ENCODE measurements around the gene NRIP3. TPM values are rescaled to one million over a fixed set of nuclear protein-coding genes. Genes with fewer than 3 reads are reported as not detected.

The NRIP3 gene
- total and polyA plus RNA-seq, 4 donors: under 0.01 to 1.0 (median 0.07) TPM; not detected in 1

- H3K27ac ChIP-seq (ENCODE audit: low read depth in 1 of 2, low read length in 2 of 2): no peak within 1 kb of the TSS
- no peaks in the 10 kb centered on the region for H3K9me3 ChIP-seq (ENCODE audit: control insufficient read depth in 4 of 4, low read length in 3 of 4)
- TF ChIP-seq NR2F2 (IDR thresholded peaks at IDR 0.05): no peak
- TF ChIP-seq MAX (IDR thresholded peaks at IDR 0.05): no peak
- TF ChIP-seq YY1 (IDR thresholded peaks at IDR 0.05): no peak
- TF ChIP-seq RAD21 (IDR thresholded peaks at IDR 0.05): no peak
- TF ChIP-seq SP1 (IDR thresholded peaks at IDR 0.05): no peak
- no peak for TF ChIP-seq FOXA2 (IDR thresholded peaks at IDR 0.05)
- TF ChIP-seq ATF3 (IDR thresholded peaks at IDR 0.05): no peak
- TF ChIP-seq EGR1 (IDR thresholded peaks at IDR 0.05; ENCODE audit: low read depth in 2 of 2): no peak
- TF ChIP-seq FOXA1 (IDR thresholded peaks at IDR 0.05): no peak
- TF ChIP-seq CTCF (IDR thresholded peaks at IDR 0.05; ENCODE audit: low read depth, low read length, missing input control): no peak
- TF ChIP-seq REST (IDR thresholded peaks at IDR 0.05): no peak
- TF ChIP-seq RXRA (IDR thresholded peaks at IDR 0.05): no peak
- no peak for TF ChIP-seq HNF4A (conservative IDR thresholded peaks at IDR 0.05)
- no peak for TF ChIP-seq TAF1 (conservative IDR thresholded peaks at IDR 0.05)
- TF ChIP-seq ZBTB33 (IDR thresholded peaks at IDR 0.05): no peak
- TF ChIP-seq JUND (IDR thresholded peaks at IDR 0.05): no peak
- no peak for TF ChIP-seq HNF4G (IDR thresholded peaks at IDR 0.05)
- no peak for TF ChIP-seq GABPA (IDR thresholded peaks at IDR 0.05 in 1 of 2, conservative IDR thresholded peaks at IDR 0.05 in 1 of 2)
- WGBS: 83% methylated on average over 12 of the region's 12 CpGs
- H3K9ac ChIP-seq (ENCODE audit: low read depth in 1 of 2, low read length in 2 of 2): no peak within 1 kb of the TSS
- H3K36me3 ChIP-seq (ENCODE audit: control insufficient read depth in 4 of 4, insufficient read depth in 3 of 4, low read depth in 1 of 4, low read length in 3 of 4): no peaks in the 10 kb centered on the region
- no peaks in the 10 kb centered on the region for H3K4me1 ChIP-seq (ENCODE audit: control insufficient read depth in 4 of 4, insufficient read depth in 4 of 4, low read length in 3 of 4)
- H3K27me3 ChIP-seq (ENCODE audit: control insufficient read depth in 4 of 4, insufficient read depth in 4 of 4, low read length in 3 of 4): no peaks in the 10 kb centered on the region
- DNase-seq (ENCODE audit: low spot score): no peak
- no peak within 1 kb of the TSS for H3K4me3 ChIP-seq (ENCODE audit: low read depth in 1 of 3, low read length in 3 of 3)
These were observed 71.1 kb downstream of the NRIP3 start, which contains the start of gene C11orf16 for GRCh38 chr11:8932564-8933180. Gene C11orf16, minus strand, starts transcription at chr11:8932947. Its CDS starts 639 bp downstream, at chr11:8932308.

Small RNA genes lying within 50 kb of the gene (small RNA-seq; reads per million reads assigned to genes)
- not detected for gene RF00019

Other genes starting within 250 kb of the NRIP3 start
- gene AKIP1, start 92.8 kb downstream of the NRIP3 start, total RNA-seq: 10 to 100 TPM in 1 of 2 donors, 1 to 10 TPM in 1; 9.3 to 10.1 TPM
- 10 to 100 TPM in 1 of 2 donors, 1 to 10 TPM in 1; 9.7 to 12.3 TPM for gene AKIP1, start 92.8 kb downstream of the NRIP3 start, polyA plus RNA-seq
- gene C11orf16, start 71.1 kb downstream of the NRIP3 start, total RNA-seq: not detected
- not detected for gene C11orf16, start 71.1 kb downstream of the NRIP3 start, polyA plus RNA-seq
- not detected for gene ASCL3, start 61.0 kb downstream of the NRIP3 start, total RNA-seq
- not detected for gene ASCL3, start 61.0 kb downstream of the NRIP3 start, polyA plus RNA-seq
- 10 to 100 TPM; 18.7 to 23.9 TPM for gene TMEM9B, start 39.6 kb downstream of the NRIP3 start, total RNA-seq
- gene TMEM9B, start 39.6 kb downstream of the NRIP3 start, polyA plus RNA-seq: 10 to 100 TPM; 17.0 to 20.3 TPM
- 1 to 10 TPM in 1 of 2 donors, under 1 TPM in 1; 0.14 to 1.4 TPM for gene SCUBE2, start 87.6 kb upstream of the NRIP3 start, total RNA-seq
- gene SCUBE2, start 87.6 kb upstream of the NRIP3 start, polyA plus RNA-seq: under 1 TPM in 1 of 2 donors, not detected in 1; 0.42 TPM

All from liver (tissue), 10 donors.